ENCODE results near the gene SLC6A12. TPM values are rescaled to one million over a fixed set of nuclear protein-coding genes. Genes with fewer than 3 reads are reported as not detected.

Gene SLC6A12
- total RNA-seq, 1 experiment from 2014 or later, result 0.17 TPM

GRCh38 chr12:243381-243780 lies 29.4 kb upstream of the SLC6A12 start:
- Mint-ChIP-seq H3K36me3 (ENCODE audit: insufficient read depth in 1 of 3, low read depth in 3 of 3) (peaks cover 0 to 14% (median 2%) of the 10 kb centered on the region in 3 experiments; a peak in 3 of 7 replicates), H3K4me3 (no peak overlapping the region), H3K27ac (no peak overlapping the region), H3K9me3 (peaks cover 23 to 26% of the 10 kb centered on the region in 2 experiments), H3K4me1 (peaks cover 0 to 3% of the 10 kb centered on the region in 2 experiments; a peak in 1 of 4 replicates), H3K27me3 (ENCODE audit: low read depth) (peaks cover 16% of the 10 kb centered on the region)
- H2BK20ac ChIP-seq (ENCODE audit: low read depth, low read length, poor library complexity, severe bottlenecking), result no peak overlapping the region
- H3K9ac ChIP-seq (ENCODE audit: extremely low read depth, insufficient read length, low read length), result no peak overlapping the region
- no peak overlapping the region for H4K5ac ChIP-seq (ENCODE audit: insufficient read length, low read depth, low read length)
- no peak overlapping the region for H2BK5ac ChIP-seq (ENCODE audit: insufficient read length, low read length)
- no peak overlapping the region for H3K14ac ChIP-seq (ENCODE audit: insufficient read depth, low read length)
- H2AFZ ChIP-seq (ENCODE audit: low read length), result no peak overlapping the region
- H2BK12ac ChIP-seq (ENCODE audit: insufficient read length, low read depth, low read length), result no peak overlapping the region
- no peak overlapping the region for H2AK5ac ChIP-seq (ENCODE audit: insufficient read length, low read length)
- H3K4me1 ChIP-seq (ENCODE audit: insufficient read depth, low read length), result no peaks in the 10 kb centered on the region
- no peaks in the 10 kb centered on the region for H4K20me1 ChIP-seq (ENCODE audit: control insufficient read depth, insufficient read depth, insufficient read length)
- no peak overlapping the region for H2BK120ac ChIP-seq (ENCODE audit: low read depth, low read length, poor library complexity, severe bottlenecking)
- H2BK15ac ChIP-seq (ENCODE audit: low read depth, low read length), result no peak overlapping the region
- TF ChIP-seq CTCF (conservative IDR thresholded peaks at IDR 0.05), result no peak
- no peak overlapping the region for H3K56ac ChIP-seq (ENCODE audit: insufficient read length, low read depth, low read length)
- WGBS (ENCODE audit: extremely low coverage, insufficient read length, low lambda C conversion rate), result no CpG with 5 or more reads among the region's 4 CpGs
- no peak for DNase-seq
- H4K8ac ChIP-seq (replicated peaks; ENCODE audit: insufficient read length, low read depth, low read length), result no peak overlapping the region
- no peaks in the 10 kb centered on the region for H3K79me2 ChIP-seq (ENCODE audit: insufficient read depth, low read length)
- H3K79me1 ChIP-seq (ENCODE audit: insufficient read depth, low read depth, low read length, poor library complexity, severe bottlenecking), result no peaks in the 10 kb centered on the region
- H3T11ph ChIP-seq (ENCODE audit: low read length), result no peak overlapping the region
- H3K4ac ChIP-seq (ENCODE audit: low read depth, low read length), result no peak overlapping the region
- H4K91ac ChIP-seq (ENCODE audit: insufficient read length, low read depth, low read length), result no peak overlapping the region
- H3K27ac ChIP-seq (ENCODE audit: insufficient read length, low read depth, low read length), result no peak overlapping the region
- H3K18ac ChIP-seq (ENCODE audit: insufficient read length, low read depth, low read length), result no peak overlapping the region
- no peak overlapping the region for H3K23ac ChIP-seq (ENCODE audit: insufficient read length, low read depth, low read length)
- H3K27me3 ChIP-seq (ENCODE audit: insufficient read depth, low read length), result no peaks in the 10 kb centered on the region
- H3K4me2 ChIP-seq (ENCODE audit: insufficient read depth, insufficient read length, low read length), result no peak overlapping the region
- H3K23me2 ChIP-seq (ENCODE audit: insufficient read length, low read depth, low read length, poor library complexity, severe bottlenecking), result no peaks in the 10 kb centered on the region
- H3K9me3 ChIP-seq (ENCODE audit: control insufficient read depth, low read depth, low read length), result no peaks in the 10 kb centered on the region
